Activated T-helper 1 cell treated with anti-CD3 and anti-CD28 coated beads, Interleukin-12 subunit alpha, Interleukin-12 subunit beta, Interleukin-2, Interleukin-4 antibody, amounts not matched to agents 30 ng/mL and 10 ng/mL and 1 ng/mL, durations not matched to agents 14 hours and 24 hours and 36 hours (primary cell): ENCODE results near the gene DHRSX. TPM values are rescaled to one million over a fixed set of nuclear protein-coding genes. Genes with fewer than 3 reads are reported as not detected.
"Not testable (repeated sequence)": the region's sequence is repeated elsewhere in the genome, so short reads cannot be mapped to it uniquely, and the experiment has no call there.

Source experiments
- DNase-seq: peaks from one replicate; pipeline ENCODE4 v3.0.0; 2021; ENCODE audit warnings: low spot score
- H3K27ac Mint-ChIP-seq: one replicate; pipeline ENCODE4 v1.8.0; 2021; ENCODE audit warnings: mild to moderate bottlenecking, mixed read lengths
- H3K27me3 Mint-ChIP-seq: one replicate; pipeline ENCODE4 v1.8.0; 2022; ENCODE audit warnings: mild to moderate bottlenecking, moderate library complexity, mixed read lengths; ENCODE audit not compliant: insufficient read depth
- H3K36me3 Mint-ChIP-seq: one replicate; pipeline ENCODE4 v1.8.0; 2021; ENCODE audit warnings: low read depth, mixed read lengths
- H3K4me1 Mint-ChIP-seq: one replicate; pipeline ENCODE4 v1.8.0; 2021; ENCODE audit warnings: low read depth, mixed read lengths
- H3K4me3 Mint-ChIP-seq: one replicate; pipeline ENCODE4 v1.8.0; 2021; ENCODE audit warnings: mild to moderate bottlenecking, moderate library complexity, mixed read lengths
- H3K9me3 Mint-ChIP-seq: one replicate; pipeline ENCODE4 v1.8.0; 2021; ENCODE audit warnings: mixed read lengths
- intact Hi-C: fragments of 100-400 bp; cut with micrococcal nuclease; formaldehyde crosslinking; loops from one replicate; pipeline ENCODE4 v1.15.1; 2024
- total RNA-seq: library from RNA; stranded (reverse); gene quantifications from 2 replicates; pipeline ENCODE4 v1.2.3, GENCODE V29; 2022

Gene DHRSX
- total RNA-seq, 1 donor from 2014 or later = 26.3 TPM

DNA sequence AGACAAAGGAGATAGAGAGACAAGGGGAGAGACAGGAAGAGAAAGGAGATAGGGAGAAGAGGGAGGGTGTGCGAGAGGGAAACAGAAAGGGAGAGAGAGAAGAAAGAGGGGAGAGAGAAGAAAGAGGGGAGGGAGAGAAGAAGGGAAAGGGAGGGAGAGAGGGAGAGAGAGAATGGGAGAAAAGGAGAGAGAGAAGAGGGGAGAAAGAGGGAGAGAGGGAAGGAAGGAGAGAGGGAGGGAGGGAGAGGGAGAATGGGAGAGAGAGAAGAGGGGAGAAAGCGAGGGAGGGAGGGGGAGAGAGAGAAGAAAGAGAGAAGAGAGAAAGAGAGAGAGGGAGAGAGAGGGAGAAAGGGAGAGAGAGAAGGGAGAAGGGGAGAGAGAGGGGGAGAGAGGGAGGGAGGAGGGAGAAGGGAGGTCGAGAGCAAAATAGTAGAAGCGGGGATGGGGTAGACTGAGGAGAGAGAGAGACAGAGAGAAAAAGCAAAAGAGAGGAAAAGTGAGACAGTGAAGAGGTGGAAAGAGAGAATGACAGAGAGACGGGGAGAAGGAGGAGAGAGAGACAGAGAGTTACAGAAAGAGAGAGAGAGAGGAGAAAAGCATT, 218.2 kb downstream of the DHRSX start:
- Mint-ChIP-seq H3K27me3 (no peaks in the 10 kb centered on the region), H3K9me3 (peaks cover 20% of the 10 kb centered on the region), H3K36me3 (peaks cover 11% of the 10 kb centered on the region), H3K4me1 (peaks cover 14% of the 10 kb centered on the region), H3K4me3 (no peak overlapping the region), H3K27ac (no peak overlapping the region)
- no peak for DNase-seq
- intact Hi-C loops = no loop called here

DNA sequence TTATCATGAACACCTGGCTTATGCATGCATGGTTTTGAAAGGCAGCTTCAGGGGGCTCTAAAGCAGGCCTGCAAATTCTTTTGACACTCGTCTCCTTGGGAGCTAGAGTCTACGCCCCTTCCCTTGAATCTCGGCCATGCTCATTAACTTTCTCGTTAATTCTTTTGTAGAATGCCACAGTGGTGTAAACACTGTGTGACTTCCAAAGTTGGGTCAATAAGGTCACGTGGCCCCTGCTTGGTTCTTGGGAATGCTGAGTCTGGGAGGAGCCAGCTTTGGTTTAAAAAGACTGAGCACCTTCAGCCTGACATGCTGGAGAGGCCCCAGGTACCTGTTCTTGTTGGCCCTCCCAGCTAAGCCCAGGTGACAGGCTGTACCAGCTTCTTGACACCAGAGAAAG, 228.4 kb downstream of the DHRSX start:
- Mint-ChIP-seq H3K36me3 (peaks cover 8% of the 10 kb centered on the region), H3K9me3 (peaks cover 11% of the 10 kb centered on the region), H3K27me3 (no peaks in the 10 kb centered on the region), H3K27ac (no peak overlapping the region), H3K4me3 (no peak overlapping the region), H3K4me1 (no peaks in the 10 kb centered on the region)
- no peak for DNase-seq
- intact Hi-C loops = no loop called here

DNA sequence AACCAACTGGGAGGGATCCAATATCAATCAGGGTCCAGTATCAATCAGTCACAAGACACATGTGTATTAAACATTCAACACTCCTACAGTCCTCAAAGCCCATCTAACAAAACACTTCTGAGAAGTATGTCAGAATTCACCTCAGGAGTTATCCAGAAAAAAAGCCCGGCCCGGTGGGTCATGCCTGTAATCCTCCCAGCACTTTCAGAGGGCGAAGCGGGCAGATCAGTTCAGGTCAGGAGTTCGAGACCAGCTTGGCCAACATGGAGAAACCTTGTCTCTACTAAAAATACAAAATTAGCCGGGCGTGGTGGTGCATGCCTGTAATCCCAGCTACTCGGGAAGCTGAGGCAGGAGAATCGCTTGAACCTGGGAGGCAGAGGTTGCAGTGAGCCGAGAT, 229.2 kb downstream of the DHRSX start:
- H3K4me3 Mint-ChIP-seq, H3K27me3 Mint-ChIP-seq, H3K27ac Mint-ChIP-seq, intact Hi-C loops, H3K4me1 Mint-ChIP-seq, H3K36me3 Mint-ChIP-seq, DNase-seq: not testable (repeated sequence)
- H3K9me3 Mint-ChIP-seq = peaks cover 11% of the 10 kb centered on the region

DNA sequence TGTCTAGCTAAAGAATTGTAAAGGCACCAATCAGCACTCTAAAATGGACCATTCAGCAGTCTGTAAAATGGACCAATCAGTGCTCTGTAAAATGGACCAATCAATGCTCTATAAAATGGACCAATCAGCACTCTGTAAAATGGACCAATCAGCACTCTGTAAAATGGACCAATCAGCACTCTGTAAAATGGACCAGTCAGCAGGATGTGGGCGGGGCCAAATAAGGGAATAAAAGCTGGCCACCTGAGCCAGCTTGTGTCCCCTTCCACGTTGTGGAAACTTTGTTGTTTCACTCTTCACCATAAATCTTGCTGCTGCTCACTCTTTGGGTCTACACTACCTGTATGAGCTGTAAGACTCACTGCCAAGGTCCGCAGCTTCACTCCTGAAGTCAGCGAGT, 230.0 kb downstream of the DHRSX start:
- H3K4me3 Mint-ChIP-seq, intact Hi-C loops, H3K9me3 Mint-ChIP-seq, H3K36me3 Mint-ChIP-seq, DNase-seq, H3K27ac Mint-ChIP-seq, H3K27me3 Mint-ChIP-seq, H3K4me1 Mint-ChIP-seq: not testable (repeated sequence)

DNA sequence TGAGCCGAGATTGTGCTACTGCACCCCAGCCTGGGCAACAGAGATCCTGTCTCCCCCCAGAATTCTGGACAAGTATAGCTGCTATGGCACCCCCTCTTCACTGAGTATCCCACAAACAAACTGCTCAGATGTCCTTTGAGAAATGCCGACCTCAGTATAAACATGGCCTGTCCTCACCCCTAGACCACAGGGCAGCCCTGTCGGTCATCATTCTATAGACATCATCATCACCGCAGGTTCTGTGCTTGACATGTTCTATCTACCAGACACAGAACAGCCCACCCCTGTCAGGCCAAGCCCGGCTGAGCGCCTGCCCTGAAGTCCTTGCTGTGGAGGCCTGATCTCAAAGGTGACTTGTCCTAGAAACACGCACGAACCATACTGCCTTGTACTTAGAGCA, 232.9 kb downstream of the DHRSX start:
- no peaks in the 10 kb centered on the region for H3K27me3 Mint-ChIP-seq
- no peak for DNase-seq
- no peak overlapping the region for H3K4me3 Mint-ChIP-seq
- peaks cover 3% of the 10 kb centered on the region for H3K9me3 Mint-ChIP-seq
- peaks cover 1% of the 10 kb centered on the region for H3K36me3 Mint-ChIP-seq
- intact Hi-C loops = no loop called here
- no peak overlapping the region for H3K27ac Mint-ChIP-seq
- no peaks in the 10 kb centered on the region for H3K4me1 Mint-ChIP-seq

DNA sequence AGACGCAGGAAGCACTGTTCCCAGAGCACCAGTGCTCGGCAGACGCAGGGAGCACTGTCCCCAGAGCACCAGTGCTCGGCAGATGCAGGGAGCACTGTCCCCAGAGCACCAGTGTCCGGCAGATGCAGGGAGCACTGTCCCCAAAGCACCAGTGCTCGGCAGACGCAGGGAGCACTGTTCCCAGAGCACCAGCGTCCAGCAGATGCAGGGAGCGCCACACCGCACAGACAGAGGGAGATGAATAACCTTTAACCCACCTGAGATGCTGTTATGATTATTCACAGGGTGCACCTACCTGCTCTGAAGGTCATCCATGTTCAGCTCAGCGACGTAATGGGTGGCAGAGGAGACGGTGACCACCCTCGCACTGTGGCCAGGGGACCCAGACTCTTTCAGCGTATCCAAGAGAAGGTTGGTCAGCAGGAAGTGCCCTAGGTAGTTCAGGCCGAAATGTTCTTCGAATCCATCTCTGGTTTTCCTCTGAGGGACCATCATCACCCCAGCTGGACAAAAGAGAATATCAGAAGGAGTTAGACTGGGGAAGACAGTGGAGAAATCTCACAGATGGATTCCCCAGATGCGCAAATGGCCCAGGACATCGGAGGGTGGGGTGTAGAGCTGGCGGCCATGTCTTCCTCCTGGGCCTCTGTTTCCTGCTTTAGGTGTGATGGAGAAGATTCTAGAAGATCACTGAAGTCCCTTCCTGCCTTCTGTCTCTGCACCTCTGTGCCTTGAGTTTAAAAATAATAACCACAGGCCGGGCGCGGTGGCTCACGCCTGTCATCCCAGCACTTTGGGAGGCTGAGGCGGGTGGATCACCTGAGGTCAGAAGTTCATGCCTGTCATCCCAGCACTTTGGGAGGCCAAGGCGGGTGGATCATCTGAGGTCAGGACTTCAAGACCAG, 234.1 kb downstream of the DHRSX start:
- no peaks in the 10 kb centered on the region for H3K36me3 Mint-ChIP-seq
- H3K4me1 Mint-ChIP-seq = no peaks in the 10 kb centered on the region
- DNase-seq = no peak
- no peak overlapping the region for H3K4me3 Mint-ChIP-seq
- intact Hi-C loops = no loop called here
- H3K27me3 Mint-ChIP-seq = no peaks in the 10 kb centered on the region
- H3K27ac Mint-ChIP-seq = no peak overlapping the region
- H3K9me3 Mint-ChIP-seq = peaks cover 3% of the 10 kb centered on the region

DNA sequence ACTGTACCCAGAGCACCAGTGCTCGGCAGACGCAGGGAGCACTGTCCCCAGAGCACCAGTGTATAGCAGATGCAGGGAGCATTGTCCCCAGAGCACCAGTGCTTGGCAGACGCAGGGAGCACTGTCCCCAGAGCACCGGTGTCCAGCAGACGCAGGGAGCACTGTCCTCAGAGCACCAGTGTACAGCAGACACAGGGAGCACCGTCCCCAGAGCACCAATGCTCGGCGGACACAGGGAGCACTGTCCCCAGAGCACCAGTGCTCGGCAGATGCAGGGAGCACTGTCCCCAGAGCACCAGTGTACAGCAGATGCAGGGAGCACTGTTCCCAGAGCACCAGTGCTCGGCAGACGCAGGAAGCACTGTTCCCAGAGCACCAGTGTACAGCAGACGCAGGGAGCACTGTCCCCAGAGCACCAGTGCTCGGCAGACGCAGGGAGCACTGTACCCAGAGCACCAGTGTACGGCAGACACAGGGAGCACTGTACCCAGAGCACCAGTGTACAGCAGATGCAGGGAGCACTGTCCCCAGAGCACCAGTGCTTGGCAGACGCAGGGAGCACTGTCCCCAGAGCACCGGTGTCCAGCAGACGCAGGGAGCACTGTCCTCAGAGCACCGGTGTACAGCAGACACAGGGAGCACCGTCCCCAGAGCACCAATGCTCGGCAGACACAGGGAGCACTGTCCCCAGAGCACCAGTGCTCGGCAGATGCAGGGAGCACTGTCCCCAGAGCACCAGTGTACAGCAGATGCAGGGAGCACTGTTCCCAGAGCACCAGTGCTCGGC, 234.9 kb downstream of the DHRSX start:
- H3K4me1 Mint-ChIP-seq, DNase-seq, H3K9me3 Mint-ChIP-seq, intact Hi-C loops, H3K27ac Mint-ChIP-seq, H3K36me3 Mint-ChIP-seq, H3K27me3 Mint-ChIP-seq, H3K4me3 Mint-ChIP-seq: not testable (repeated sequence)

DNA sequence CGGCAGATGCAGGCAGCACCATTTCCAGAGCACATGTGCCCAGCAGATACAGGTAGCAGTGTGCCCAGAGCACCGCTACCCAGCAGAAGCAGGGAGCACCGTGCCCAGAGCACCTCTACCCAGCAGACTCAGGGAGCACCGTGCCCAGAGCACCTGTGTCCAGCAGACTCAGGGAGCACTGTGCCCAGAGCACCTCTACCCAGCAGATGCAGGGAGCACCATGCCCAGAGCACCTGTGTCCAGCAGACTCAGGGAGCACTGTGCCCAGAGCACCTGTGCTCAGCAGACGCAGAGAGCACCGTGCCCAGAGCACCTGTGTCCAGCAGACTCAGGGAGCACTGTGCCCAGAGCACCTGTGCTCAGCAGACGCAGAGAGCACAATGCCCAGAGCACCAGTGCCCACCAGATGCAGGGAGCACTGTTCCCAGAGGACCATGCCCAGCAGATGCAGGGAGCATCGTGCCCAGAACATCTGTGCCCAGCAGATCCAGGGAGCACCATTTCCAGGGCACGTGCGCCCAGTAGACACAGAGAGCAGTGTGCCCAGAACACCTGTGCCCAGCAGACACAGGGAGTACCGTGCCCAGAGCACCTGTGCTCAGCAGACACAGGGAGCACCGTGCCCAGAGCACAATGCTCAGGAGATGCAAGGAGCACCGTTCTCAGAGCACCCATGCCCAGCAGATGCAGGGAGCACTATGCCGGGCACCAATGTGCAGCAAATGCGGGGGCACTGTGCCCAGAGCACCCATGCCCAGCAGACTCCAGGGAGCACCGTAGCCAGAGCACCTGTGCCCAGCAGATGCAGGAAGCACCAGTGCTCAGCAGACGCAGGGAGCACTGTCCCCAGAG, 236.4 kb downstream of the DHRSX start:
- no peak overlapping the region for H3K4me3 Mint-ChIP-seq
- no peaks in the 10 kb centered on the region for H3K9me3 Mint-ChIP-seq
- no peaks in the 10 kb centered on the region for H3K27me3 Mint-ChIP-seq
- no peak overlapping the region for H3K27ac Mint-ChIP-seq
- DNase-seq = no peak
- H3K36me3 Mint-ChIP-seq = peaks cover 2% of the 10 kb centered on the region
- intact Hi-C loops = no loop called here
- no peaks in the 10 kb centered on the region for H3K4me1 Mint-ChIP-seq

DNA sequence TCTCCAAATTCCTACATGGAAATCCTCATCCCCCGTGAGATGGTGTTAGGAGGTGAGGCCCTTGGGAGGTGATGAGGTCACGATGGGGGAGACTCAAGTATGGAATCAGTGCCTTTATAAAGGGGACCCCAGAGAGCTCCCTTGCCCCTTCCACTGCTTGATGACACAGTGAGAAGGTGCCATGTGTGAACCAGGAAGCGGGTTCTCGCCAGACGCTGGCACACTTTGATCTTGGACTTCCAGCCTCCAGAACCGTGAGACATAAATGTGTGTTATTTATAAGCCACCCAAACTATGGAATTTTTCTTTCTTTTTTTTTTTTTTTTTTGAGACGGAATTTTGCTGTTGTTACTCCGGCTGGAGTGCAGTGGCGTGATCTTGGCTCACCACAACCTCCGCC, 237.6 kb downstream of the DHRSX start:
- H3K4me1 Mint-ChIP-seq = no peaks in the 10 kb centered on the region
- no peaks in the 10 kb centered on the region for H3K27me3 Mint-ChIP-seq
- no peak overlapping the region for H3K27ac Mint-ChIP-seq
- DNase-seq = no peak
- H3K4me3 Mint-ChIP-seq = no peak overlapping the region
- no peaks in the 10 kb centered on the region for H3K9me3 Mint-ChIP-seq
- H3K36me3 Mint-ChIP-seq = peaks cover 2% of the 10 kb centered on the region
- intact Hi-C loops = no loop called here

DNA sequence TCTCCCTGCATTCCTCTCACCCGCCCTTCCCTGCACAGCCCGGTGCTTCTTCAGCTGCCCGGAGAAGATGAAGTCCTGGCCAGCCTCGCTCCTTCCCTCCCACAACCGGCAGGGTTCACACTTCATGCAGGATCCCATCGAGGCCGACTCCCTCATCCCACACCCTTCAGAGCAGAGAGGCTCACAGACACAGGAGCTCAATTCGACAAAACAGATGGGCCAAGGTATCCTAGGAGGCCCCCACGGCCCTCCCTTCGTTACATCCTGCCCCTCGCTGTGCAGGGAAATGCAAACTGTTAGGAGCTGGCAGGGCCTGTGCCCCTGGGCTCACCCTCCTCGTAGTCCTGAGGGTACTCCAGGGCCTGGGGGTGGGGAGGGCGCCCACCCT, 238.1 kb downstream of the DHRSX start:
- Mint-ChIP-seq H3K27me3 (no peaks in the 10 kb centered on the region), H3K36me3 (peaks cover 2% of the 10 kb centered on the region), H3K4me3 (no peak overlapping the region), H3K27ac (no peak overlapping the region), H3K4me1 (no peaks in the 10 kb centered on the region), H3K9me3 (peaks cover 4% of the 10 kb centered on the region)
- no peak for DNase-seq
- intact Hi-C loops = no loop called here

DNA sequence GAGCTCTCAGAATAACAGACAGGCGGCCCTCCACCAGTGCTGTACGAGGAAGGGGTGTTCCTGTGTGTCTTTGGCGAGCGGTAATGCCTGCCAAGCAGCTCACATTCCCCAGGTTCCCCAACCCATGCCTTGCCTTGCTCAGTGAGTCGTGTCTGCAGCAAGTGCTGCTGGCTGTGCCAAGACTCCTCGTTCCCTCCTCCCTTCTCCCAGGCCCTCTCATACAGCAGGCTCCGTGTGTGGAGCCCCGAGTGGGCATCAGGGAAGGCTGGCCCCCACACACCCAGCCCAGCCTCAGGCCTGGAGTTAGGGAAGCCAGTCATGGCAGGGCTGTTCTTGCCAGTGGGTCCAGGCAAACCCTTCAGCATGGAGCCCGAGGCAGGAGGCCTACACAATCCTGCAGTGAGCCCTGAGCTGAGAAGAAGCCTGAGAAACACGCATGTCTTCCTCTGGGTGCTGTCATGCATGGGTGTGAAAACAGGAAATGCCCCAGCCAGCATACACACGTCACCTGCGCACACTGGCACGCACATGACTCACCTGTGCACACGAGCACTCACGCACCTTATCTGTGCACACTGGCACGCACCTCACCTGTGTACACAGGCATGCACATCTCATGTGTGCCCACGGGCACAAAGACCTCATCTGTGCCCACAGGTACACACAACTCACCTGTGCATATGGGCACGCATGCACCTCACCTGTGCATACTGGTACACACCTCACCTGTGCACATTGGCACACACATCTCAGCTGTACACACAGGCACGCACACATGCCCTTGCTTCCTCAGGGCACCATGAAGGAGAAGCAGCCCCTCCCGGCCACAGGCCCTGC, 238.7 kb downstream of the DHRSX start:
- intact Hi-C loops = no loop called here
- DNase-seq = no peak
- Mint-ChIP-seq H3K4me1 (no peaks in the 10 kb centered on the region), H3K27me3 (no peaks in the 10 kb centered on the region), H3K9me3 (peaks cover 6% of the 10 kb centered on the region), H3K27ac (no peak overlapping the region), H3K4me3 (no peak overlapping the region), H3K36me3 (peaks cover 2% of the 10 kb centered on the region)
